PC-9 (cell line): ENCODE results near the gene RIMBP2. TPM values are rescaled to one million over a fixed set of nuclear protein-coding genes. Genes with fewer than 3 reads are reported as not detected.

Experiments used
- BruUV-seq: library from RNA; stranded (reverse); fragments of 400-500 nt; replicated peaks from 2 replicates; lab custom pipeline; 2021; lab: Mats Ljungman, UMichigan
- CTCF ChIA-PET: fragments of 300-600 bp; sonication (Branson Sonifier 250); formaldehyde crosslinking; loops from one replicate; lab custom pipeline; 2022; ENCODE audit warnings: antibody characterized with exemption; lab: Charles Lee
- POLR2A ChIA-PET: fragments of 300-600 bp; sonication (Branson Sonifier 250); formaldehyde crosslinking; loops from one replicate; lab custom pipeline; 2022; ENCODE audit warnings: antibody characterized with exemption; ENCODE audit not compliant: unreplicated experiment; lab: Charles Lee
- DNase-seq, 2 experiments: peaks; one replicate each; pipeline versions ENCODE4 v3.0.0 to v3.0.0-alpha.2; 2015 to 2022; ENCODE audit warnings: mixed read lengths in 1 of 2
- H2AFZ ChIP-seq: fragments of 200-600 bp; sonication (generic); 2 replicates; pipeline ENCODE4 v1.8.1; 2017; ENCODE audit warnings: antibody characterized with exemption
- H3F3A ChIP-seq: fragments of 200-600 bp; sonication (generic); 2 replicates; pipeline ENCODE4 v1.8.1; 2017; ENCODE audit warnings: antibody characterized with exemption, mild to moderate bottlenecking, low read depth; ENCODE audit not compliant: insufficient read depth
- H3K27ac ChIP-seq: fragments of 200-600 bp; sonication (generic); 2 replicates; pipeline ENCODE4 v1.6.1; 2016; ENCODE audit warnings: mixed run types
- H3K27me3 ChIP-seq: fragments of 200-600 bp; sonication (generic); 2 replicates; pipeline ENCODE4 v1.6.1; 2016; ENCODE audit warnings: low read depth, mixed run types; ENCODE audit not compliant: insufficient read depth
- H3K36me3 ChIP-seq: fragments of 200-600 bp; sonication (generic); 2 replicates; pipeline ENCODE4 v1.6.1; 2016; ENCODE audit warnings: low read depth, mixed run types
- H3K4me1 ChIP-seq: fragments of 200-600 bp; sonication (generic); replicated peaks from 2 replicates; pipeline ENCODE4 v1.6.1; 2016; ENCODE audit warnings: mixed run types; ENCODE audit not compliant: insufficient read depth
- H3K4me2 ChIP-seq: fragments of 200-600 bp; sonication (generic); 2 replicates; pipeline ENCODE4 v1.6.1; 2017; ENCODE audit warnings: mixed run types
- H3K4me3 ChIP-seq: fragments of 200-600 bp; sonication (generic); 2 replicates; pipeline ENCODE4 v1.6.1; 2016; ENCODE audit warnings: mixed run types
- H3K79me2 ChIP-seq: fragments of 200-600 bp; sonication (generic); 2 replicates; pipeline ENCODE4 v1.6.1; 2017; ENCODE audit warnings: low read depth, mixed run types
- H3K9me2 ChIP-seq: fragments of 200-600 bp; sonication (generic); 2 replicates; pipeline ENCODE4 v1.8.1; 2017; ENCODE audit warnings: mild to moderate bottlenecking; ENCODE audit not compliant: insufficient read depth
- H3K9me3 ChIP-seq: fragments of 200-600 bp; sonication (generic); 2 replicates; pipeline ENCODE4 v1.8.1; 2016; ENCODE audit warnings: low read depth; ENCODE audit not compliant: insufficient read depth
- H4K20me1 ChIP-seq: fragments of 200-600 bp; sonication (generic); 2 replicates; pipeline ENCODE4 v1.8.1; 2017; ENCODE audit not compliant: insufficient read depth
- EZH2 ChIP-seq: fragments of 200-600 bp; sonication (generic); IDR thresholded peaks from 2 replicates; pipeline ENCODE4 v1.8.0; 2017; ENCODE audit warnings: antibody characterized with exemption, low read depth
- intact Hi-C: fragments of 100-400 bp; cut with micrococcal nuclease; formaldehyde crosslinking; loops from one replicate; pipeline ENCODE4 v1.10.0; 2022; ENCODE audit not compliant: unreplicated experiment
- total RNA-seq: library from RNA; stranded (reverse); gene quantifications from 2 replicates; pipeline ENCODE4 v1.2.3, GENCODE V29; 2021
- TF ChIP-seq, protein P1 (sequence below): fragments of 200-600 bp; sonication (generic); conservative IDR thresholded peaks from 2 replicates; pipeline ENCODE4 v1.6.1; 2017; ENCODE audit warnings: mixed run types, antibody characterized with exemption, mild to moderate bottlenecking, moderate library complexity

The RIMBP2 gene
- total RNA-seq, 1 experiment from 2014 or later, result not detected

- no peaks in the 10 kb centered on the region for H3K4me1 ChIP-seq
- no peak overlapping the region for H3K4me3 ChIP-seq
- H3F3A ChIP-seq, result no peaks in the 10 kb centered on the region
- ChIA-PET POLR2A (no interaction called here), CTCF (no interaction called here)
- H3K27ac ChIP-seq, result no peak overlapping the region
- DNase-seq, result no peak
- H3K9me3 ChIP-seq, result no peaks in the 10 kb centered on the region
- no peaks in the 10 kb centered on the region for H3K9me2 ChIP-seq
- no peak overlapping the region for H3K4me2 ChIP-seq
- no TSS peak for BruUV-seq
- intact Hi-C loops, result no loop called here
- peaks cover 36% of the 10 kb centered on the region; the same call in 1 of the 2 replicates for H3K27me3 ChIP-seq
- H2AFZ ChIP-seq, result no peak overlapping the region
- H3K36me3 ChIP-seq, result no peaks in the 10 kb centered on the region
- TF ChIP-seq, protein P1, sequence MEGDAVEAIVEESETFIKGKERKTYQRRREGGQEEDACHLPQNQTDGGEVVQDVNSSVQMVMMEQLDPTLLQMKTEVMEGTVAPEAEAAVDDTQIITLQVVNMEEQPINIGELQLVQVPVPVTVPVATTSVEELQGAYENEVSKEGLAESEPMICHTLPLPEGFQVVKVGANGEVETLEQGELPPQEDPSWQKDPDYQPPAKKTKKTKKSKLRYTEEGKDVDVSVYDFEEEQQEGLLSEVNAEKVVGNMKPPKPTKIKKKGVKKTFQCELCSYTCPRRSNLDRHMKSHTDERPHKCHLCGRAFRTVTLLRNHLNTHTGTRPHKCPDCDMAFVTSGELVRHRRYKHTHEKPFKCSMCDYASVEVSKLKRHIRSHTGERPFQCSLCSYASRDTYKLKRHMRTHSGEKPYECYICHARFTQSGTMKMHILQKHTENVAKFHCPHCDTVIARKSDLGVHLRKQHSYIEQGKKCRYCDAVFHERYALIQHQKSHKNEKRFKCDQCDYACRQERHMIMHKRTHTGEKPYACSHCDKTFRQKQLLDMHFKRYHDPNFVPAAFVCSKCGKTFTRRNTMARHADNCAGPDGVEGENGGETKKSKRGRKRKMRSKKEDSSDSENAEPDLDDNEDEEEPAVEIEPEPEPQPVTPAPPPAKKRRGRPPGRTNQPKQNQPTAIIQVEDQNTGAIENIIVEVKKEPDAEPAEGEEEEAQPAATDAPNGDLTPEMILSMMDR, result no peak
- TF ChIP-seq EZH2, result no peak
- no peaks in the 10 kb centered on the region for H3K79me2 ChIP-seq
- no peaks in the 10 kb centered on the region for H4K20me1 ChIP-seq
Measured at GRCh38 chr12:130514149-130514551, 201.9 kb downstream of the RIMBP2 start.

GRCh38 chr12:130513556-130513955, 202.5 kb downstream of the RIMBP2 start:
- Histone ChIP-seq H3K9me3 (no peaks in the 10 kb centered on the region), H3K4me2 (no peak overlapping the region), H3K36me3 (no peaks in the 10 kb centered on the region), H3K4me1 (no peaks in the 10 kb centered on the region), H3F3A (no peaks in the 10 kb centered on the region), H4K20me1 (no peaks in the 10 kb centered on the region), H3K4me3 (no peak overlapping the region), H3K27me3 (peaks cover 36% of the 10 kb centered on the region; the same call in 1 of the 2 replicates), H3K79me2 (no peaks in the 10 kb centered on the region), H3K9me2 (no peaks in the 10 kb centered on the region), H3K27ac (no peak overlapping the region), H2AFZ (no peak overlapping the region)
- BruUV-seq, result no TSS peak
- TF ChIP-seq, protein P1, result no peak
- TF ChIP-seq EZH2, result no peak
- ChIA-PET CTCF (no interaction called here), POLR2A (no interaction called here)
- no peak for DNase-seq
- intact Hi-C loops, result no loop called here

DNA sequence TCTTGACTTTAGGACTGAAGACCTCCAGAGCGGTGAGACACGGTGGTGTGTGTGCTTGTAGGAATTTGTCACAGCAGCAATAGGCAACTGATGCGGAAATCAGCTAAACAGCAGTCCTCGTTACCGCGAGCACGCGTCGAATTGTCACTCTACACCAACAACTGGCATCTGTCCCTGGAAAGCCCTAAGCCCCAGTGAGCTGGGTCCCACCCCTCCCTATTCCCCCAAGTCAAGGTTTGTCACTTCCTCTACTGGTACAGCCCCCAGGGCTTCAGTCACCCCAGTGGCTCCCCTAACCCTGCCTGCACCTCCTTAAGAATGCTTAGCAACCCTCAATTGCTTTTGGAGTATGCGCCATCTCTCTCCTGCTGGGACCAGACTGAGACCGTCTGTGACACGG, 204.8 kb downstream of the RIMBP2 start:
- intact Hi-C loops, result no loop called here
- peaks cover 42% of the 10 kb centered on the region; the same call in 1 of the 2 replicates for H3K27me3 ChIP-seq
- no peaks in the 10 kb centered on the region for H3K9me3 ChIP-seq
- no peak for DNase-seq
- POLR2A ChIA-PET, result no interaction called here
- H3K4me3 ChIP-seq, result no peak overlapping the region
- H3K27ac ChIP-seq, result no peak overlapping the region
- CTCF ChIA-PET, result no interaction called here
- no peaks in the 10 kb centered on the region for H4K20me1 ChIP-seq
- no peaks in the 10 kb centered on the region for H3K79me2 ChIP-seq
- H3F3A ChIP-seq, result no peaks in the 10 kb centered on the region
- no peaks in the 10 kb centered on the region for H3K9me2 ChIP-seq
- TF ChIP-seq, protein P1, result no peak
- TF ChIP-seq EZH2, result no peak
- H3K4me1 ChIP-seq, result no peaks in the 10 kb centered on the region
- BruUV-seq, result no TSS peak
- no peak overlapping the region for H3K4me2 ChIP-seq
- H2AFZ ChIP-seq, result no peak overlapping the region
- no peaks in the 10 kb centered on the region for H3K36me3 ChIP-seq
